ENCODE measurements around the gene CPNE2.

- TF ChIP-seq POLR2A (IDR thresholded peaks at IDR 0.05; ENCODE audit: low read depth) = no peak
- no peak for TF ChIP-seq CTCF (IDR thresholded peaks at IDR 0.05)
- no peak for TF ChIP-seq EP300 (IDR thresholded peaks at IDR 0.05)
These were observed 74.6 kb downstream of the CPNE2 start for GRCh38 chr16:57166951-57167350.
